Stimulated activated naive B cell treated with anti-CD40 and anti-IgM and Interleukin-4, amounts not matched to agents 10 μg/mL and 1 μg/mL and 100 μg/mL, for 72 hours (primary cell): ENCODE measurements around the gene BIRC6.
"Not testable (repeated sequence)": the region's sequence is repeated elsewhere in the genome, so short reads cannot be mapped to it uniquely, and the experiment has no call there.

Experiments used
- ATAC-seq, 2 donors: fragments of 150-1000 bp; cut with Tn5 transposase; replicated peaks; 2 replicates each; pipeline ENCODE4 v1.10.0; 2021; ENCODE audit warnings: moderate library complexity in 1 of 2
- DNase-seq: peaks from one replicate; pipeline ENCODE4 v3.0.0; 2021
- H3K27ac Mint-ChIP-seq: one replicate; pipeline ENCODE4 v1.8.0; 2022; ENCODE audit warnings: mild to moderate bottlenecking, mixed read lengths
- H3K27me3 Mint-ChIP-seq, 2 donors: one replicate each; pipeline ENCODE4 v1.8.0; 2022; ENCODE audit warnings: mixed read lengths in 2 of 2
- H3K36me3 Mint-ChIP-seq, 2 donors: one replicate each; pipeline ENCODE4 v1.8.0; 2022; ENCODE audit warnings: mixed read lengths in 2 of 2, mild to moderate bottlenecking in 1 of 2
- H3K4me1 Mint-ChIP-seq, 2 donors: one replicate each; pipeline ENCODE4 v1.8.0; 2022; ENCODE audit warnings: mixed read lengths in 2 of 2, mild to moderate bottlenecking in 1 of 2
- H3K4me3 Mint-ChIP-seq, 2 donors: one replicate each; pipeline ENCODE4 v1.8.0; 2022; ENCODE audit warnings: mild to moderate bottlenecking in 2 of 2, mixed read lengths in 2 of 2, moderate library complexity in 1 of 2
- H3K9me3 Mint-ChIP-seq, 2 donors: one replicate each; pipeline ENCODE4 v1.8.0; 2022; ENCODE audit warnings: mixed read lengths in 2 of 2, mild to moderate bottlenecking in 1 of 2

Gene BIRC6

DNA sequence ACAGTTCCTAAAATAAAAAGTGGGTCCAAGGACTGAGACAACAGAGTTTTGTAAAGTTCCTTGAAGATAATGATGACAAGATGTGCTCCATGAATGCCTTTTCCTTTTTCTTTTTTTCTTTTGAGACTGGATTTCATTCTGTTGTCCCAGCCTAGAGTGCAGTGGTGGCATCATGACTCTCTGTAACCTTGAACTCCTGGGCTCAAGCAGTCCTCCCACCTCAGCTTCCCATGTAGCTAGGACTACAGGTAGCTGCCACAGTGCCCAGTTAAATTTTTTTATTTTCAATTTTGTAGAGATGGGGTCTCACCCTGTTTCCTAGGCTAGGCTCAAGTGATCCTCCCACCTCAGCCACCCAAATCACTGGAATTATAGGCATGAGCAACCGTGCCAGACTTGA lies 254.9 kb downstream of the BIRC6 start:
- H3K9me3 Mint-ChIP-seq: no peaks in the 10 kb centered on the region
- H3K4me3 Mint-ChIP-seq: no peak overlapping the region
- DNase-seq (no peak), ATAC-seq (no peak)
- H3K4me1 Mint-ChIP-seq: peaks cover 3 to 6% of the 10 kb centered on the region in 2 donors
- peaks cover 32 to 46% of the 10 kb centered on the region in 2 donors for H3K36me3 Mint-ChIP-seq
- no peaks in the 10 kb centered on the region for H3K27me3 Mint-ChIP-seq
- peak overlapping the region; percentile 9 for H3K27ac Mint-ChIP-seq

- no peak for ATAC-seq
- H3K36me3 Mint-ChIP-seq: peaks cover 35 to 44% of the 10 kb centered on the region in 2 donors
- DNase-seq: no peak
- H3K4me3 Mint-ChIP-seq: no peak overlapping the region
- no peaks in the 10 kb centered on the region for H3K27me3 Mint-ChIP-seq
- no peak overlapping the region for H3K27ac Mint-ChIP-seq
- peaks cover 3 to 6% of the 10 kb centered on the region in 2 donors for H3K4me1 Mint-ChIP-seq
- H3K9me3 Mint-ChIP-seq: no peaks in the 10 kb centered on the region
Observed at GRCh38 chr2:32614084-32614483, 257.3 kb downstream of the BIRC6 start.

DNA sequence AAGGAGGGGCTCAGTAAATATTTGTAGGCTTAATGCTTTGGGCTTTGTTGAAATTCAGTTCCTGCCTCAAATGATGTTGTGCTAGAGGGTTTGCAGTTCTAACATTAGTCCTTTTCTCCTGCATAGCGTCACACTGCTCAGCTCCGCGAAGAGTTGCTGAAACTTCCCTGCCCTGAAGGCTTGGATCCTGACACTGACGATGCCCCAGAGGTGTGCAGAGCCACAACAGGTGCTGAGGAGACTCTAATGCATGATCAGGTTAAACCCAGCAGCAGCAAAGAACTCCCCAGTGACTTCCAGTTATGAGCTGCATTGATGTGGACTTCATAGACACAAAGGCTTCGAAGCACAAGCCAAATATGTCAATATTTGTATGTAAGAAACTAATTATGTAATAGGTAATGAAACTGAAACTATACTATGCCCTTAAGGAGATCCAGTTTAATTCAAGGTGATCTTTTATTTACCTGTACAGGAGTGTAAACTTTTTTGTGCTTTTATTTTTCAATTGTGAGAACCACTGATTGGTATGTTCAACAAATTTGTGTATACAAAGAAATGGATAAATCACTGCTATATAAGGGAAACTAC lies 260.9 kb downstream of the BIRC6 start:
- H3K4me3 Mint-ChIP-seq: no peak overlapping the region
- peaks cover 44 to 45% of the 10 kb centered on the region in 2 donors for H3K36me3 Mint-ChIP-seq
- H3K27me3 Mint-ChIP-seq: no peaks in the 10 kb centered on the region
- DNase-seq: no peak
- H3K27ac Mint-ChIP-seq: no peak overlapping the region
- ATAC-seq: no peak
- H3K4me1 Mint-ChIP-seq: peaks cover 3 to 9% of the 10 kb centered on the region in 2 donors
- H3K9me3 Mint-ChIP-seq: no peaks in the 10 kb centered on the region

GRCh38 chr2:32622570-32623310 lies 265.9 kb downstream of the BIRC6 start:
- Mint-ChIP-seq H3K9me3 (no peaks in the 10 kb centered on the region), H3K27me3 (no peaks in the 10 kb centered on the region), H3K4me1 (peaks cover 7 to 11% of the 10 kb centered on the region in 2 donors), H3K4me3 (no peak overlapping the region), H3K27ac (no peak overlapping the region), H3K36me3 (peaks cover 28 to 29% of the 10 kb centered on the region in 2 donors)
- ATAC-seq (no peak), DNase-seq (no peak)

GRCh38 chr2:32623311-32623706 lies 266.5 kb downstream of the BIRC6 start:
- H3K36me3 Mint-ChIP-seq: peaks cover 28% of the 10 kb centered on the region in 2 donors
- ATAC-seq: no peak

GRCh38 chr2:32624812-32625211 lies 268.0 kb downstream of the BIRC6 start:
- Mint-ChIP-seq H3K36me3 (peaks cover 25 to 26% of the 10 kb centered on the region in 2 donors), H3K9me3 (no peaks in the 10 kb centered on the region), H3K27me3 (no peaks in the 10 kb centered on the region), H3K4me1 (peaks cover 13 to 16% of the 10 kb centered on the region in 2 donors), H3K4me3 (no peak overlapping the region), H3K27ac (no peak overlapping the region)
- DNase-seq (no peak), ATAC-seq (no peak)

More at GRCh38 chr2:32623311-32623706, 266.5 kb downstream of the BIRC6 start:
- Mint-ChIP-seq H3K9me3 (no peaks in the 10 kb centered on the region), H3K4me3 (no peak overlapping the region), H3K4me1 (peaks cover 8 to 11% of the 10 kb centered on the region in 2 donors), H3K27me3 (no peaks in the 10 kb centered on the region), H3K27ac (no peak overlapping the region)
- no peak for DNase-seq

- Mint-ChIP-seq H3K27ac (peak overlapping the region; percentile 98), H3K4me1 (peaks cover 15 to 20% of the 10 kb centered on the region in 2 donors), H3K27me3 (no peaks in the 10 kb centered on the region), H3K36me3 (peaks cover 22 to 23% of the 10 kb centered on the region in 2 donors), H3K4me3 (peak overlapping the region; percentile 90 to 99), H3K9me3 (no peaks in the 10 kb centered on the region)
- ATAC-seq (no peak), DNase-seq (no peak)
Observed at GRCh38 chr2:32626639-32627221, 269.9 kb downstream of the BIRC6 start.

DNA sequence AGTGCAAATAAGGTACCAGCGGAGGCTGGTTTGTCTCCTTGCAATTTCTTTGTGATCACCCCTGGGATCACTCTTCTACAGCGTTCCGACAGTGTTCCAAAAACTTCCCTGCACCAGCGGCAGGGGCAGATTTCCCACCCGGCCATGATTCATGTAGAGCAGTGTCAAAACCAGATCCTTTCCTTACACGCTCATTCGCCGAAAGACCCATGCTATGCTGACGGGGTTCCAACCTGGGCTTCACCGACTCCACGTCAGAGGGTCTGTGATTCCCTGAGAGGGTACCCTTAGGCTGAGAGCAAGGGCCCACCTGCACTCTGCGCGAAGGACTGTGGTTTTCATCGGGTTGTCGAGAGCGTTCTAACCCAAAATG lies 270.6 kb downstream of the BIRC6 start:
- DNase-seq: no peak
- ATAC-seq: peak; percentile 58 to 62
- Mint-ChIP-seq H3K27me3 (no peaks in the 10 kb centered on the region), H3K36me3 (peaks cover 18 to 22% of the 10 kb centered on the region in 2 donors), H3K4me1 (peaks cover 15 to 25% of the 10 kb centered on the region in 2 donors), H3K27ac (peak overlapping the region; percentile 98), H3K9me3 (no peaks in the 10 kb centered on the region), H3K4me3 (peak overlapping the region; percentile 90 to 99)

- Mint-ChIP-seq H3K4me1 (peaks cover 15 to 25% of the 10 kb centered on the region in 2 donors), H3K9me3 (no peaks in the 10 kb centered on the region), H3K36me3 (peaks cover 16 to 20% of the 10 kb centered on the region in 2 donors), H3K4me3 (peak within 1 kb of the TSS; percentile 90 to 99), H3K27ac (peak within 1 kb of the TSS; percentile 98), H3K27me3 (no peaks in the 10 kb centered on the region)
- ATAC-seq (peak; percentile 99 to 100), DNase-seq (peak; percentile 95)
Observed at GRCh38 chr2:32627814-32628579, 271.2 kb downstream of the BIRC6 start, which contains the start of gene TTC27. Gene TTC27 (plus strand): TSS chr2:32628050. CDS start chr2:32628293, 243 bp downstream.

- no peaks in the 10 kb centered on the region for H3K9me3 Mint-ChIP-seq
- H3K27me3 Mint-ChIP-seq: no peaks in the 10 kb centered on the region
- H3K27ac Mint-ChIP-seq: no peak overlapping the region
- H3K4me3 Mint-ChIP-seq: no peak overlapping the region
- peaks cover 14 to 23% of the 10 kb centered on the region in 2 donors for H3K4me1 Mint-ChIP-seq
- peaks cover 21% of the 10 kb centered on the region in 2 donors for H3K36me3 Mint-ChIP-seq
- no peak for DNase-seq
- no peak for ATAC-seq
Observed at GRCh38 chr2:32632089-32632488, 275.3 kb downstream of the BIRC6 start.

DNA sequence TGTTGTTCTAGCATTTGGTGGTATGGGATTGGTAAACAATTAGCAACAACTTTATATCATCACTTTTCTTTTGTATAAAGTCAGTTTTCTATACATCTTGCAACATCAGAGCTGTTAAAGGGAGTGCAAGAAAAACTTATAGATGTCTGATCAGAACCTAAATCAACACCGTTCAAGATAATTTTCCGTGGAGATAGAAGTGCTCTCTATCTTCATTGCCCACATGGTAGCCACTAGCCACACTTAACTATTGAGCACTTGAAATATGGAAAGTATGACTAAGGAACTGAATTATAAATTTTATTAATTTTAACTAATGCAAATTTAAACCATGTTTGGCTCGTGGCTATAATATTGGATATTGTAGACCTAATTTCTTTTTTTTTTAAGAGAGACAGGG lies 276.2 kb downstream of the BIRC6 start:
- H3K9me3 Mint-ChIP-seq: no peaks in the 10 kb centered on the region
- ATAC-seq (no peak), DNase-seq (no peak)
- H3K4me3 Mint-ChIP-seq: no peak overlapping the region
- H3K27ac Mint-ChIP-seq: no peak overlapping the region
- peaks cover 21 to 26% of the 10 kb centered on the region in 2 donors for H3K36me3 Mint-ChIP-seq
- no peaks in the 10 kb centered on the region for H3K27me3 Mint-ChIP-seq
- peaks cover 7 to 18% of the 10 kb centered on the region in 2 donors for H3K4me1 Mint-ChIP-seq

DNA sequence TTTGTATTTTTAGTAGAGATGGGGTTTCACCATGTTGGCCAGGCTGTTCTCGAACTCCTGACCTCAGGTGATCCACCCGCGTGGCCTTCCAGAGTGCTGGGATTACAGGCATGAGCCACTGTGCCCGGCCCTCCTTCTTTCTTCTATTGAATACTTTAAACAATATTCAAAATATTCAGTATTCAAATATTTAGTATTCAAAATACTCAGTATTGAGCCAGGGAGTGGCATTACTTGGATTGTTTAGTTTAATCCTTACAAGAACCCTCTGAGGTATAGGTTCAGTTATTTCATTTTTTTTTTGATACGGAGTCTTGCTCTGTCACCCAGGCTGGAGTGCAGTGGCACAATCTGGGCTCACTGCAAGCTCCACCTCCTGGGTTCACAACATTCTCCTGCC lies 281.7 kb downstream of the BIRC6 start:
- not testable (repeated sequence) for H3K27ac Mint-ChIP-seq, ATAC-seq, DNase-seq, H3K4me1 Mint-ChIP-seq, H3K9me3 Mint-ChIP-seq, H3K4me3 Mint-ChIP-seq, H3K27me3 Mint-ChIP-seq
- peaks cover 23 to 37% of the 10 kb centered on the region in 2 donors for H3K36me3 Mint-ChIP-seq

- Mint-ChIP-seq H3K4me3 (no peak overlapping the region), H3K4me1 (no peaks in the 10 kb centered on the region), H3K27ac (no peak overlapping the region), H3K27me3 (no peaks in the 10 kb centered on the region), H3K36me3 (peaks cover 24 to 39% of the 10 kb centered on the region in 2 donors), H3K9me3 (no peaks in the 10 kb centered on the region)
- ATAC-seq: no peak
- DNase-seq: no peak
Observed at GRCh38 chr2:32641180-32641579, 284.4 kb downstream of the BIRC6 start.

DNA sequence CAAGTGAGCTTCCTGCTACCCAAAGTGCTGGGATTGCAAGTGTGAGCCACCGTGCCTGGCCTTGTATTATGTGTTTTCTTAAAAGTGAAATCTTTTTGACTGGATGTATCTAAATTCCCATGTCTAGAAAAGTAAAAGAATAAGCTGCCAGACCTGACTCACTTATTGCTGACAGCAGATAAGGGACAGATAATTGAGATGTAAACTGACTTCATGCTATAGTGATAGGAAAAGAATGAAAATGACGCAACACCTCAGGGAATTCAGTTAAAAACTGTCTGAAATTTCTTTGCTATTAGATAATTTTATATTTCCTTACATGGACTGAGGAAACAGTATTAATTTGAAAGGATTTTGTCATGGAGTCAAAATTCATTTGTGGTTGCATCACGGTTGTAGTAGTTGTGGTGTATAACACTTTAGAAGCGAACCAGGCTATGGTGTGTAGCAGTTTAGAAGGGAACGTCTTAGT lies 290.4 kb downstream of the BIRC6 start:
- ATAC-seq (no peak), DNase-seq (no peak)
- Mint-ChIP-seq H3K9me3 (no peaks in the 10 kb centered on the region), H3K27ac (no peak overlapping the region), H3K36me3 (peaks cover 31 to 40% of the 10 kb centered on the region in 2 donors), H3K4me3 (no peak overlapping the region), H3K27me3 (no peaks in the 10 kb centered on the region), H3K4me1 (peaks cover 0 to 3% of the 10 kb centered on the region in 2 donors)
